Vagina (tissue), 2 donors: Measurements from ENCODE around the gene XIRP2. TPM values are rescaled to one million over a fixed set of nuclear protein-coding genes. Genes with fewer than 3 reads are reported as not detected.

Experiments
- DNase-seq, 2 donors: peaks; one replicate each; pipeline ENCODE4 v3.0.0-alpha.2; 2017; ENCODE audit errors: extremely low spot score in 2 of 2
- H3K27ac ChIP-seq: fragments of 200-600 bp; sonication (generic); one replicate; pipeline ENCODE4 v1.5.1; 2019
- H3K27me3 ChIP-seq: fragments of 200-600 bp; sonication (generic); one replicate; pipeline ENCODE4 v1.5.1; 2019
- H3K36me3 ChIP-seq, 2 donors: fragments of 200-600 bp; sonication (generic); one replicate each; pipeline ENCODE4 v1.5.1; 2017 to 2019
- H3K4me1 ChIP-seq: fragments of 200-600 bp; sonication (generic); one replicate; pipeline ENCODE4 v1.5.1; 2019
- H3K4me3 ChIP-seq, 2 donors: fragments of 200-600 bp; sonication (generic); 1 replicate in 1 of 2; 2 replicates in 1 of 2; pipeline ENCODE4 v1.5.1; 2016 to 2019
- H3K9me3 ChIP-seq: fragments of 200-600 bp; sonication (generic); one replicate; pipeline ENCODE4 v1.5.1; 2019
- CTCF ChIP-seq, 3 experiments: fragments of 450-650 bp in 2 of 3; fragments of 200-600 bp in 1 of 3; sonication (generic) in 1 of 3; IDR thresholded peaks; one replicate each; pipeline ENCODE4 v1.5.1; 2017 to 2019; ENCODE audit warnings: antibody characterized with exemption in 3 of 3, mild to moderate bottlenecking in 2 of 3, moderate library complexity in 2 of 3
- POLR2A ChIP-seq, 2 donors: fragments of 450-650 bp; IDR thresholded peaks; one replicate each; pipeline ENCODE4 v1.6.1; 2017; ENCODE audit warnings: antibody characterized with exemption in 2 of 2, mild to moderate bottlenecking in 2 of 2, moderate library complexity in 2 of 2
- POLR2AphosphoS5 ChIP-seq, 2 donors: sonication (generic); formaldehyde crosslinking; IDR thresholded peaks; one replicate each; pipeline ENCODE4 v1.9.0; 2017; ENCODE audit warnings: antibody characterized with exemption in 2 of 2, mild to moderate bottlenecking in 2 of 2, low read depth in 1 of 2; ENCODE audit not compliant: insufficient read depth in 1 of 2
- intact Hi-C: fragments of 100-400 bp; cut with DNase I; formaldehyde crosslinking; loops from one replicate; pipeline ENCODE4 v1.15.1; 2023
- total RNA-seq: library from RNA; depleted of rRNA; stranded (reverse); fragments of >200 nt; gene quantifications from one replicate; pipeline ENCODE4 v1.2.3, GENCODE V29; 2016

XIRP2 gene
- total RNA-seq, 1 donor from 2014 or later, result not detected

GRCh38 chr2:166924967-166925366 lies 36.7 kb downstream of the XIRP2 start:
- H3K36me3 ChIP-seq, result no peaks in the 10 kb centered on the region
- intact Hi-C loops, result no loop called here
- no peak for DNase-seq
- no peak overlapping the region for H3K4me3 ChIP-seq
- no peak for TF ChIP-seq CTCF (IDR thresholded peaks at IDR 0.05)
- TF ChIP-seq POLR2A (IDR thresholded peaks at IDR 0.05), result no peak
- no peak for TF ChIP-seq POLR2AphosphoS5 (IDR thresholded peaks at IDR 0.05; ENCODE audit: insufficient read depth in 1 of 2, low read depth in 1 of 2)
- no peak overlapping the region for H3K27ac ChIP-seq
- no peaks in the 10 kb centered on the region for H3K27me3 ChIP-seq
- no peaks in the 10 kb centered on the region for H3K4me1 ChIP-seq
- H3K9me3 ChIP-seq, result no peaks in the 10 kb centered on the region

GRCh38 chr2:166926657-166927056 lies 38.4 kb downstream of the XIRP2 start:
- no peak for TF ChIP-seq POLR2A (IDR thresholded peaks at IDR 0.05)
- no peak for TF ChIP-seq CTCF (IDR thresholded peaks at IDR 0.05)
- TF ChIP-seq POLR2AphosphoS5 (IDR thresholded peaks at IDR 0.05; ENCODE audit: insufficient read depth in 1 of 2, low read depth in 1 of 2), result no peak
- no peaks in the 10 kb centered on the region for H3K27me3 ChIP-seq
- intact Hi-C loops, result no loop called here
- no peaks in the 10 kb centered on the region for H3K9me3 ChIP-seq
- H3K27ac ChIP-seq, result no peak overlapping the region
- no peak overlapping the region for H3K4me3 ChIP-seq
- H3K36me3 ChIP-seq, result no peaks in the 10 kb centered on the region
- no peaks in the 10 kb centered on the region for H3K4me1 ChIP-seq
- no peak for DNase-seq

- DNase-seq, result no peak
- intact Hi-C loops, result no loop called here
These were observed 43.8 kb downstream of the XIRP2 start for GRCh38 chr2:166932032-166932431.

GRCh38 chr2:166934817-166935216 lies 46.5 kb downstream of the XIRP2 start:
- Histone ChIP-seq H3K36me3 (no peaks in the 10 kb centered on the region), H3K27ac (no peak overlapping the region), H3K4me1 (no peaks in the 10 kb centered on the region), H3K27me3 (no peaks in the 10 kb centered on the region), H3K9me3 (no peaks in the 10 kb centered on the region), H3K4me3 (no peak overlapping the region)
- intact Hi-C loops, result no loop called here
- DNase-seq, result no peak
- TF ChIP-seq CTCF (IDR thresholded peaks at IDR 0.05) (no peak), POLR2AphosphoS5 (IDR thresholded peaks at IDR 0.05; ENCODE audit: insufficient read depth in 1 of 2, low read depth in 1 of 2) (no peak), POLR2A (IDR thresholded peaks at IDR 0.05) (no peak)

More at GRCh38 chr2:166932032-166932431, 43.8 kb downstream of the XIRP2 start:
- no peaks in the 10 kb centered on the region for H3K36me3 ChIP-seq
- H3K4me1 ChIP-seq, result no peaks in the 10 kb centered on the region
- H3K9me3 ChIP-seq, result no peaks in the 10 kb centered on the region
- no peak for TF ChIP-seq POLR2AphosphoS5 (IDR thresholded peaks at IDR 0.05; ENCODE audit: insufficient read depth in 1 of 2, low read depth in 1 of 2)
- no peak overlapping the region for H3K27ac ChIP-seq
- H3K4me3 ChIP-seq, result no peak overlapping the region
- H3K27me3 ChIP-seq, result no peaks in the 10 kb centered on the region

GRCh38 chr2:166942377-166942776 lies 54.1 kb downstream of the XIRP2 start:
- no peak overlapping the region for H3K4me3 ChIP-seq
- no peak overlapping the region for H3K27ac ChIP-seq
- H3K27me3 ChIP-seq, result no peaks in the 10 kb centered on the region
- H3K36me3 ChIP-seq, result no peaks in the 10 kb centered on the region
- intact Hi-C loops, result no loop called here
- H3K9me3 ChIP-seq, result no peaks in the 10 kb centered on the region
- DNase-seq, result no peak
- TF ChIP-seq CTCF (IDR thresholded peaks at IDR 0.05), result no peak
- no peak for TF ChIP-seq POLR2A (IDR thresholded peaks at IDR 0.05)
- no peak for TF ChIP-seq POLR2AphosphoS5 (IDR thresholded peaks at IDR 0.05; ENCODE audit: insufficient read depth in 1 of 2, low read depth in 1 of 2)
- no peaks in the 10 kb centered on the region for H3K4me1 ChIP-seq
